Amniotic epithelial cell (primary cell): Measurements from ENCODE around the gene DOCK9.

Experiments
- DNase-seq: peaks from one replicate; pipeline ENCODE4 v3.0.0-alpha.2; 2010; ENCODE audit warnings: low read depth

Gene DOCK9

DNA sequence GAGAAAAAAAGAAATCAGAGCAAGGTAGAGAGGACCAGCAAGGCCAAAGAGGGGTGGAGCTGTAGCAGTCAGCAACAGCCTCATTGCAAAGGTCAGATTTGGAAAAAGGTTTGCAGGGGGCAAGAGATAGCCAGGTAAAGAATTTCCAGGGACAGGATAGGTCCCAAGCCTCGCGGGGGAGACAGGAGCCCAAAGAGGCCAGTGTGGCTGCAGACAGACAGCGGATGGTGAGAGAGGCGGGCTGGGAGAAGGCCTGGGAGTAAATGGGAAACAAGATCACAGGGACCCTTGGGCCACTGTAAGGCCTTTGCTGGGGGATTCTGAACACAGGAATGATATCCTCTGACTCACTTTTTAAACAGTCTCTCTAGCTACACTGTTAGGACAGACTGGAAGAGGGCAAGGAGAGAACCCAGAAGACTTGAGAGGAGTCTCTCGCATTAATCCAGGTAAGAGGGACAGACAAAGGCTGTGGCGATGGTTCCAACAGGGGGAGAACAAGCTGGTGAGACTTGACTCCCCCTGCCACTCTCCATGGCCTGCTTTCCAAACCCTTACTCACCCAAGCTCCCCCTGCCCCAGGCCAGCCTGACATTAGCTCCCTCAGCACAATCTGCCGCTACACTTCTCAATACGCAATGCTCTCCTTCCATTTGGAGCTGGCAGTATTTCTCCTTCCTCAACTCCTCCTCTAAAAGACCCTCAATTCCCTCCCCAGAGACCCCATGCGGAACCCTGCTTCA lies 31.8 kb downstream of the DOCK9 start:
- no peak for DNase-seq

DNA sequence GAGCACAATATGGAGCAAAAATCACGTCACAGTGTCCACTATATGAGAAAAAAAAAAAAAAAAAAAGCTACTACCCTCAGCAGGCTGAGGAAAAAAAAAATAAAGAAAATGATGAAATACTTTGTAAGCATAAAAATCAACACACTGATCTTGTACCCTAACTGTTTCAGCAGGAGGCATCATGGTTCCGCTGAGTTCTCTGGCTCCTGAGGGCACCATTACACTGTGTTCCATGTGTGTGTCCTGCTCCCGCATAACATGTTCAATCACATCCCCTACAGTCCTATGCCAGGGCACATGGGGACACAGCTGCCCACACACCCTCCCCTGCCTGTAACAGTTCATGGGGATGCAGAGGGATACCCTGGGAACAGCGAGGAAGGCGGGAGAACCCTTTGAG lies 33.5 kb downstream of the DOCK9 start:
- no peak for DNase-seq

DNA sequence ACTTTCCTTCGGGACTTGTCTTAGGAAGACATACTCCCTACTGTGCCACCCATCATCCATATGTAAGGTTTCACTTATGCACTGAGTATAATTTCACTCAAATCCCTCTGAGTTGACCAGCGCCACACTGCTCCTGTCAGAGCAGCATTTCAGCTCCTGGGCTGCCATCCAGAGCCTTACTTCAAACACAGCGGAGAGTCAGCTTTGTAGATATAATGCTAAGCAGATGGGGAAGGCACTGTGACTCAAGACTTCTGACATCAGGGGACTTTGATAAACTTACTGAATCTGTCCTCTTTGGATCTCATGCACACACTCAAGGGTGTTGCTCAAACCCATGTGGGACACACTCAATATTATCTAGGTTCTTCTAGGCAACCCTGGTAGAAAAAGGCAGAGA lies 34.9 kb downstream of the DOCK9 start:
- DNase-seq = no peak

DNA sequence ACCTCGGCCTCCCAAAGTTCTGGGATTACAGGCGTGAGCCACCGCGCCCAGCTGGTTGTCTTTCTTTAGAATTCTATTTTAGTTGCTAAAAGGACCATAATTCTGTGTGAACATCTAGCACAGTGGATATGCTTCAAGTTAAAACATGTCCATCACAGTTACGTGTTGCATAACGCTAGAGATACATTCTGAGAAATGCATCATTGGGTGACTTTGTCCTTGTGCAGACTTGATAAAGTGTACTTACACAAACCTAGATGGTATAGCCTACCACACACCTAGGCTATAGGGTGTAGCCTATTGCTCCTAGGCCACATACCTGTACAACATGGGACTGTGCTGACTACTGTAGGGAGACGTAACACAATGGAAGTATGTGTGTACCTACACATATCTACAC lies 35.4 kb downstream of the DOCK9 start:
- DNase-seq = no peak

DNA sequence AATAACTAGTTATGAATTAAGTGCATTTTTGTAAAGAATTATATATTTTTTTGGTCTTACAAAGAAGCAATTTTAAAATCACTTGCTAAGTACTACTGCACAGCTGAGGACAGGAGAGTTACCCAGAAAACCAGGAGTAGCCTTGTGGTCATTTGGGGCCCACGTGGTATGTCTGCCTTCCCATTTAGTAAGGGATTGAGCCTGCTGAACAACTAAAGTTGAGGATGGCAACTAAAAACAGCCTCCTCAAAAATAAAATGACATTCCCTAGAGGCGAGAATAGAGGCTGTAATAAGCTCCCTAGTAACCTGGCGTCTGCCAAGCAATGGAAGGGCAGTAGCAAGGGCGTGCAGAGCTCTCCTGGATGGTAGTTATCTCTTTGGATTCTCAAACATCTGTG lies 36.3 kb downstream of the DOCK9 start:
- no peak for DNase-seq

DNA sequence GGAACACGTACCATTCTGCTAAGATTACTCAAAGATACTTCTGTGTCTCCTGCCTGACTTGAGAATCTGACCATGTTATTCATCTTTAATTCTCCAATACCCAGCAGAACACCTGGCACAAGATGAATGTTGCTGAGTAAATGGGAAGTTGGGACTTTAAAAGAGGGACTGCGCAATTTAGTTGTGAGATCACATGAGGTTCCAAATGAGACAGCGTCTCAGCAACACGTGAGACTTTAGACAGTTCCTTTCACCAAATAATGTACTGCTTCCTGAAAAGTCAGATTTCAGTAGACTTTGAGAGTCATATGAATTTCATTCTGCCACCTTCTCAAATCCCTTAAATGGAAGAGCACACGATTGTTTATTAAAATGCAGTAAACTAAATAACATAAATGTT lies 36.7 kb downstream of the DOCK9 start:
- peak; percentile 7 for DNase-seq

DNA sequence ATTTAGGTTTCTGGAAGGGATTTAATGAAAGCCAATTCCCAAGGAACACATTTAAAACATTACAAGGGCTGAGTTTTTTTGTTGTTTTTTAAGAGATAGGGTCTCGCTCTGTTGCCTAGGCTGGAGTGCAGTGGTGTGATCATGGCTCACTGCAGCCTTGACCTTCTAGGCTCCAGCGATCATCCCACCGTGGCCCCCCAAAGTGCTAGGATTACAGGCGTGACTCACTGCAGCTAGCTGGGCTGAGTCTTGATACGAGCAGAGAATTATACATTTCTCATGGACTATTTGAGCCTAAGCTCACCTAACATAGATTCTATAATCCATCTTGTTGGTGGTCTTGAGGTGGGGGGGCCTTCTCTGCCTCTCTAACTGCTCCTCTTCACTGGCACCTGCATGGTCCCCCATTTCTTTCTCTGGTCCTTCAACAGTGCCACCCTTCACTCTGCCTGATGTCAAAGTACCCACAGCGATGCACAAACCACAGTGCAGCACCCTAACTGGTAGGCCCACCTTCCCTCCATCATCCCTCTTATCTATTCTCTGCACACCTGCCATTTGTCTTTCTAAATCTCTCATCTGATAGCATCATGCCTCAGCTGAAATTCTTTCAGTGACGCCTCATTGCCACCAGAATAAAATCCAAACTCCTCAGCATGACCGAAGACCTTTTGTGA lies 37.4 kb downstream of the DOCK9 start:
- no peak for DNase-seq

DNA sequence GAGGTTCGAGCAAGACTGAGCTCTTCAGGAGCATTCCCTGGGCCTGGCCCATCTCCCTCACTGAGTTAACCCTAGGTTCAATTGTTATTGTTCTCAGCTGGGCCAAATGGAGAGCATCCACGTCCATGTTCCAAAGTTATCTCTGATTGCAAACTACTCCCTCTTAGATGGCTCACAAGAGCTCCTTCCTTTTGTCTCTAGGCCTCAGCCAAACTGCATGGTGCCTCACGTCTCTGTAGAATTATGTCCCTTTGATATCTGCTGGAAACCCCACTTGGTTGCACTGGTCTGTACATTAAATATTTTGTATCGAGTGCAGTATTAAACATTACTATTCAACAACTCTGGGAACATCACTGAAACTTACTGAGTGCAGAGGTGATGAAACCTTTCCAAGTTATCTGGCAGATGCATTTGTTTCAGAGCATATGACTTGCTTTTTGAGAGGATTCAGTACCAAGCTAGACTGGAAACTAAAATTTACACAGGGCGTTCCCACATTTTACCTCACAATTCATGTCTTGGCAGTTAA lies 38.1 kb downstream of the DOCK9 start:
- DNase-seq = no peak

DNA sequence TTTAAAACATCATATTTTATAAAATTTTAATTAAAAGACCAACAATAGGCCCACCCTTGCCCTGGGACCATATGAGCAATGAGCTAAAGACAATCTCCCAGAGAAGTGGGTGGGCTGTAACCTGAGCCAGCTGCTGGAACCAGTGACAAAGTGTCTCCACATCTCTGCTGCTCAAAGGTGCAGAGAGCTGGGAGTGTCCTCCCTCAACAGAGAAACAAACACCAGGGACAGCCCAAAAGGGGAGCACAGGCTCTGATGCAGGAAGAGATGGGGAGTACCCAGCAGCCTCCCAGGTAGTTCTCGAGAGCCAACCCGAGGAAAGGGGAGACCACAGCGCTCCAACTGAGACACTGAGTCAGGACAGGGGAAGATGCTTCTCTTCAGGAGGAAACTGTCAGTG lies 39.1 kb downstream of the DOCK9 start:
- no peak for DNase-seq

DNA sequence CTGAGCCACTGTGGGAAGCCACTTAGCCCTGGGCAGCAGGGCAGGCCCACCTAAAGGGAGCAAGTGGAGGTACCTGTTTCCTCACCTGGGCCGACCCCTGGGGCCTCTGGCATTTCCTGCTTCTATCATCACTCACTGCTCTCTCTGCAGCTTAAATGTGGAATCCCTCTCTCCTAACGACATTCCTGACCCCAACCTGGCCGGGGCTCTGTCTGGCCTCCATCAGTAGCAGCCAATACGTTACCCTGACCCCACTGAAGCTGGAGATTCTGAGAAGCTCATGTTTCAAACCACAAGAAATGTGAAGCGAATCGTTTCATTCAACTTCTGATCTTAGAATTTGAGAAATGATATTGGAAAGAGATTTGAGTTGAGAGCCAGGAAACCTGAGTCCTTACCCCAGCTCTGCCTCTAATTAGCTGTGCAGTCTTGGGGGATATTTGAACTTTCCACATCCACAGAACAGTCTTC lies 39.9 kb downstream of the DOCK9 start:
- DNase-seq = no peak

DNA sequence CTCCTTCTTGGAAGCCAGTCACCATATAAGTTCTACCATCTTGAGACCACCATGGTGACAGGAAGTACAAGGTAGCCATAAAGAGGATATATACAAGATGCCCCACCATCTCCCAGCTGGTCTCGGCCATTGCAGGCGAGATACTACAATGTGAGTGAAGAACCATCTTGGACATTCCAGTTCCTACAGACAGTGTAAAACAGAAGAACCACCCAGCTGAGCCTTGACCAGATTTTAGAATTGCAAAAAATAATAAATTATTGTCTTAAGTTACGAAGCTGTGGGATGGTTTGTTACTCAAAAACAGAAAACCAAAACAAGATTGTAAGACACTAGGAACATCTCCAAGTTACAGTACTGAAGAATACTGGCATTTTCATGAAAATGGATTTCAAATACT lies 43.6 kb downstream of the DOCK9 start:
- DNase-seq = no peak

DNA sequence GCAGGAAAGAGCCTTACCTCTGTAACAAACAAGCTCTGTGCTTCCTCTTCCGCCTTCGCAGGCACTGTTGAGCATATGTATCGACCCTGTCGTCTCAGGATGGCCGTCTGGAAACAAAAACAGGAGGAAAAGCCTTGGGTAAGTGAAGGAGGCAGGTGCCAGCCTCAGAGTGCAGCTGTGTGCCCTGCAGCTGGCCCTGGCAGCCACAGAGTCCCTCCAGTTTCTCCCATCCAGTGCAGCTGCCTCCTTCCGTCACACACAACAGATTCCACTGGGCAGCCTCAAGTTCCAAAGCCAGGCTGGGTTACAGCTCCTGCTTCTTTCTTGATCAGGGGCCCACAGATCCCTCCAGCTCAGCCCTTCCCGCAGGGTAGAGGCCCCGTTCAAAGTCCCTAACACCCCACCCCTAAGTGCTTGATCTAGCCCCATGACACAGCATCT lies 47.7 kb downstream of the DOCK9 start:
- DNase-seq = no peak

DNA sequence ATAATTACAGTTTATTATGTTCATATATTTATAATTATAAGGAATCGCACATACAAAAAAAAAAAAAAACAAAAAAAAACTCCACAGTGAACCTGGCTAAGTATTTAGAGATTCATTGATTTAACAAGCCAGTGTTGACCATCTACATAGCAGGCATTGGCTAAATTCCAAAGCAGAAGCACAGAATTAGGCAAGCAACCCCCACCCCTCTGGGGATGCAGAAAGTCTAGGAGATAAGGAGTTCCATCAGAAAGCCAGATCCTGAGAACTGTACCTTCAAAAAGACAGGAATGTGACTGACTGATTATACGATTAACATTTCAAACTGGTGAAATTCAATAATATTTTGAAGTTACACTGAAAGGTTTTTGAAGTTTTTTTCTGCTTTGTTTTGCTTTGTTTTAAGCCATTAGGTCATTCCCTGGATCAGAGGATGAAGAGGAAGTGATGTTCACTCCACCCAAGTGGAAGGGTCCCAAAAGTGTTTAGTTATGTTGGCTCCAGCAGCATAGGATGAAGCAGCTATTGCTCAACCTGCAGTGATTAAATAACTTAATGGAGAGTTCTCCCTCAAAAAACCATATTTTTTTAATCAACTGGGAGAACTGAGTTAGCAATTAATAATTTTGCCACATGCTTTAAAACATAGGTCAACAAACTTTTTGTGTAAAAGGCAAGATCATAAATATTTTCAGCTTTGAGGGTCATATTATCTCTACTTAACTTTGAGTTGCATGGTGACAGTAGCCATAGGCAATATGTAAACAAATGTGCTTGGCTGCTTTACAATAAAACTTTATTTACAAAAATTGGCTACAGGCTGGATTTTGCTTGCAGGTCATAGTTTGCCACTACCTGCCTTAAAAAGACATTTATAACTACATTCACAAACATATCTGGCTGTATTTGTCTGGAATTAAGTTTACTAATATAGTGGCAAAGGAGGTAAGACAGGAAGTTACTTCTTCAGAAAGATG lies 49.6 kb downstream of the DOCK9 start:
- peak; percentile 40 for DNase-seq

DNA sequence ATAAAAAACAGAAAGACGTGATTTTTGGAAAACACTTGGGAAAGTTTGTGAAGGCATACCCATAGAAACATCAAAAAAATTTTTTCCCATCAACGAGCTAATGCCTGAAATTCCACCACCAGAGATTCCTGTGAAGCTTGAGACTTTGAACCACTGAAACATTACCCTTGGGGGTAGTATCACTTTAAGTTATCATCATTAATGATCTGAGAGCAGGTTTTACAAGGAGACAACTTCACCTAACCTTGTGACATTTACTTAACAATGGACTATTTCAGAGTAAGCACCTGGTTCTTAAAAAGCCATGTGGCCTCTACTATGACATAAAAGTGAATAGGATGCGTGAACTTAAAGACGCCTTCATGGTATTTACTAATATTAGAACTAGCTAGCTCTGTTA lies 51.9 kb downstream of the DOCK9 start:
- no peak for DNase-seq

DNA sequence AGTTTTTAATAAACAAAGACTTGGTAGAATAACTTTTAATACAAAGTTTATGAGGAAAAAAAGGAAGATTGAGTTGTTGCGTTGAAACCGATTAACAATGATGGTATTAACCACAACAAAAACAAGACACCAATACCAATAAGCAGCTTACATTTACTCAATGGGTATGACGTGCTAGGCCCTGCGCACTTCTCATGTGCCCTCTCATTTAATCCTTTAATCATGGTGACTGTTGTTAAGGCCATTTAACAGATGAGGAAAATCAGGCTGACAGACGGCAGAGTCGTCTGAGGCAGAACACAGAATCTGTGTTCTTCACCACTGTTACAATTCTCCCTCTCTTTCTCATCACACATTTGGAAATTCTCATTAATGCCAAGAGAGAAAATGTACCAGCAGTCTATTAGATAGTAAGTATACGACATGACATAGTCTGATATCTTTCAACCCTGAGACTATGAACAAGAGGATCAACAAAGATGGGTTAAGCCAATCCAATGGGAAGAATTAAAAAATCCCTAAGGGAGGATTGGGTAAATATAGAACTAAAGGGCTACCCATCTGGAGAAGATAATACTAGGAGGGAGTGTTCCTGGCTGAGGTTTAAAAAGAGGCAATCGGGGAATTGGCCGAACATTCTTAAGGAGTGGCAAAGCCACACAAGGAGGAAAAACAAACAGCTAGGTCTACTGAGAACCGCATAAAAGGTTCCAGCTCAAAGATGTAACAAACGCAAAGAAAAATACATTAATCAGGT lies 54.0 kb downstream of the DOCK9 start:
- DNase-seq = no peak

DNA sequence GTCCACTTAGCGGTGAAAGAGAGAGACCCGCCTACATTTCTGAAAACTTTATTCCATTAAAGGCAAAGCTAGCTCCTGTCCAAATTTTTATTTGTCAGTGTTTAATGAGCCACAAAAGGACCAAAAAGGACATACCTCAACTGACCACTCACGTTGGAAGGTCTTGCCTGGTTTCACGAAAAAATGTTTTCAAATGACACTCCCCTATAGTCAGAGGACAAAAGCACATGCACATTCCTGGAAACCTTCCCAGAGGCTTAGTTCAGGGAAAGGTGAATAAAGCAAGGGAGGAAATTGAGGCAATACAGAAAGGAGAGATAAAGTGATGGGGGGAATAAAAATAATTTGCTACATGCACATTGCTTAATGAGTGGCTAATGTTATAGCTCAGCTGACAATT lies 55.6 kb downstream of the DOCK9 start:
- DNase-seq = no peak

DNA sequence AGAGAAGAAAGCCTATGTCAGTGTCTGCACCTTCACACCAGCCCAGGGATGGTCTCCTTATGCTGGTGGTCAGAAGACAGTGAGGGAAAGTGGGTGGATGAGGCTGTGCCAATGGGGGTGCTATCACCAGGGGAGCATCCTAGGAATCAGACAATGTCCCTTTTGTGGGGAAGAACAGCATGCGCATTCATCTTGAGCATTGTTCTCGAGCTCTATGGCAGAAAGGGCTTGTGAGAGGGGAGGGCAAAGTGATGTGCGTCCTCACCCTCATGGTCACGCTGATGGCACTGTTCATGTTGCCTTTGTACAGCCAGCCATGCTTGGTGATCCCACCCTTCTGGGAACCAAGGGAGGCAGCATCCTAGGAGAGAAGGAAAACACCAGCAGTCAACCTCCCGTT lies 56.1 kb downstream of the DOCK9 start:
- no peak for DNase-seq

DNA sequence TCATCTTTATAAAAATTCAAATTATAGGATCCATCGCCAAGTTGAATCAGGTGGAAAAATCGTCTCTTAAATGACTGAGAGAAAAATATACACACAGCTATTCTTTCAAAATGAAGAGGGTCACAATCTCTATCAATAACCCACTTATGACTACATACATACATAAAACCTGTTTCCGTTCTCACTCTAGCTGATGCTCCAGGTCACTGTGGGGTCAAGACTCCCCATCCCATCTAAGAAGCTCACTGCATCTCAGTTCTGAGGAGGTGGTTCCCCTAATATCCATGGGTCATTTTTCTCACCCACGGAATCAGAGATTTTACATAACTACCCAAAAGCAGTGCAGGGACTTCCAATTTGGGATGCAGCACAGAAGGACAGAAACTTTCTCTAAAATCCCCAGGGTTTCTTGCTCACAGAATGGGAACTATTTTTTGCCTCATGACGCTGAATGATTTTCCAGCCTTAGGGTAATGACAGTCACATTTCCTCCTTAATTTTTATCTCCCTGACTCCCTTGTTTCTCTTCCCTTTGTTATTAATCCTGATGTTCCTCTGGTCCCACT lies 56.8 kb downstream of the DOCK9 start:
- no peak for DNase-seq

DNA sequence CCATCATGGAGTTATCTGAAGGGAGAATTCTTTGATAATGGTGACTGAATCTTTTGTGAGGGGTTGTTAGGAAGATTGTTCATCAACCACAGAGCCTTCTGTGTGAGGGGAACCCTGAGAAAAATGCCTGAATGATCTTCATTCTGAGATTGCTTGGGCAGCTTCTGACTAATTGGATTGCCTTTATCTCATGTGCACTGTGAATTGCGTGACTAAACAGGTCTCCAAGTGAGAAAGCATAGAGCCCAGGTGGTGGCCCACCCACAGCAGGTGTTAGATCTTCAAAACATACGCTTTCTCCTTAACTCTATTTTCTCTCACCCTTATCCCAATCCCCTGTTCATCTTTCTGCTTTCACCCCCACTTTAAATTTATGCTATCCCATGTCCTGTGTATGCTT lies 58.3 kb downstream of the DOCK9 start:
- no peak for DNase-seq

DNA sequence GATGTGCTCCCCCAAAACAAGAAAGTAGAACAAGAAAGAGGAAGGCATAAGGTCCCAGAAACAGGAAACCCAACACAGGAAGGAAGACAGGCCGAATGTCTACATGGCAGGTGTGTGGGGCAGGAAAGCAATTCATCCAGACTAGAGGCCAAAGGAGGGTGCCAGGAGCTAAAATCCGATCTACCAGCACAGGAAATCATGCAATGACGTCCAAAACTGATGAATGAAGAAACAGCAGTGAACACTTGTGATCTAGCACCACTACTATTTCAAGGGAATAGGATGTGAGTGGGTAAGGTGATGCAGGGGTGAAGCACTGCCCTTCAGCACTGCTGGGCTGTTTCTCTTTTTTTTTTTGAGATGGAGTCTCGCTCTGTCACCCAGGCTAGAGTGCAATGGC lies 59.1 kb downstream of the DOCK9 start:
- DNase-seq = no peak

DNA sequence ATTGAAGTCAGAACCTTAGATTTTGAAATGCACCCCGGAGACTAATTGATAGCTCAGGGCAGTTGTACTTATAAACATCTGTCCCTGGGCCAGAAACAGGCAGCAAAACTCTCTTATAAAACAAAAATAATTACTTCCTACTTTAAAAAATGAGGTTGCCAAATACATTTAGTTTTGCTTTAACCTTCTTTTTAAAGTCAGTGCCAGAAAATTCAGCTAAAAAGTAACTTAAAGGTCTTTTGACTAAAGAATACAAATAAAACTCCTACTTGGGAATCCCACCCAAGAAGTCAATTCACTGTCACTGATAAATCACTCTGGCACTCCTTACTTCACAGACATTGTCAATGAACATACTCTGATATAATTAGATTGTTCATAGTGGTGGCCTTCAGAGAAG lies 60.7 kb downstream of the DOCK9 start:
- no peak for DNase-seq
